Activated CD8-positive, alpha-beta memory T cell treated with anti-CD3 and anti-CD28 coated beads, Interleukin-2, amount 50 U/mL, for 1 hour (primary cell): ENCODE measurements around the gene AP5B1.
"Not testable (repeated sequence)": the region's sequence is repeated elsewhere in the genome, so short reads cannot be mapped to it uniquely, and the experiment has no call there.

Experiments
- DNase-seq: peaks from one replicate; pipeline ENCODE4 v3.0.0-alpha.2; 2020; ENCODE audit errors: extremely low read depth

Gene AP5B1

GRCh38 chr11:65786008-65786785 is 5.4 kb upstream of the AP5B1 start:
- DNase-seq, result no peak

- no peak for DNase-seq
Observed at GRCh38 chr11:65785319-65786007, 4.7 kb upstream of the AP5B1 start.

- DNase-seq, result no peak
Observed at GRCh38 chr11:65782816-65783228, 2.0 kb upstream of the AP5B1 start.

- no peak for DNase-seq
Observed at GRCh38 chr11:65781962-65782815, 1.4 kb upstream of the AP5B1 start.

GRCh38 chr11:65781152-65781961 is 581 bp upstream of the AP5B1 start:
- no peak for DNase-seq

- peak; percentile 27 for DNase-seq
Observed at GRCh38 chr11:65779919-65780769, 632 bp downstream of the AP5B1 start.

GRCh38 chr11:65779669-65779918 is 1.2 kb downstream of the AP5B1 start:
- DNase-seq, result no peak

- no peak for DNase-seq
Observed at GRCh38 chr11:65778901-65779668, 1.7 kb downstream of the AP5B1 start.

GRCh38 chr11:65778431-65778900 is 2.3 kb downstream of the AP5B1 start:
- no peak for DNase-seq

- DNase-seq, result no peak
Observed at GRCh38 chr11:65777821-65778361, 2.9 kb downstream of the AP5B1 start.

GRCh38 chr11:65777241-65777640 is 3.5 kb downstream of the AP5B1 start:
- DNase-seq, result no peak

GRCh38 chr11:65776710-65777141 is 4.0 kb downstream of the AP5B1 start:
- DNase-seq, result no peak

GRCh38 chr11:65776196-65776595 is 4.6 kb downstream of the AP5B1 start:
- no peak for DNase-seq

- no peak for DNase-seq
Observed at GRCh38 chr11:65774525-65775306, 6.1 kb downstream of the AP5B1 start.

GRCh38 chr11:65773784-65774411 is 6.9 kb downstream of the AP5B1 start:
- DNase-seq, result no peak

- no peak for DNase-seq
Observed at GRCh38 chr11:65771589-65772112, 9.1 kb downstream of the AP5B1 start.

GRCh38 chr11:65770951-65771567 is 9.7 kb downstream of the AP5B1 start:
- no peak for DNase-seq

GRCh38 chr11:65767806-65768205 is 13.0 kb downstream of the AP5B1 start:
- DNase-seq, result not testable (repeated sequence)
